GM12873 (cell line): ENCODE measurements around the gene IRF4.

Experiments
- CTCF ChIP-seq: IDR thresholded peaks from 2 replicates; pipeline ENCODE4 v1.5.1; 2012; ENCODE audit warnings: low read depth, mild to moderate bottlenecking, moderate library complexity, low read length, control low read depth; ENCODE audit not compliant: insufficient read depth; ENCODE audit errors: missing control alignments

Gene IRF4

GRCh38 chr6:421211-421610 lies 29.7 kb downstream of the IRF4 start:
- no peak for TF ChIP-seq CTCF

- no peak for TF ChIP-seq CTCF
These were observed 31.0 kb downstream of the IRF4 start for GRCh38 chr6:422433-423054.

GRCh38 chr6:423055-423798 lies 31.7 kb downstream of the IRF4 start:
- no peak for TF ChIP-seq CTCF

- TF ChIP-seq CTCF: no peak
These were observed 32.3 kb downstream of the IRF4 start for GRCh38 chr6:423799-424345.

GRCh38 chr6:424741-425417 lies 33.3 kb downstream of the IRF4 start:
- no peak for TF ChIP-seq CTCF

GRCh38 chr6:428047-428603 lies 36.6 kb downstream of the IRF4 start:
- TF ChIP-seq CTCF: no peak
